H1 (cell line): ENCODE data around the gene RNU7-1.

Source experiments
- POLR2AphosphoS5 ChIP-seq: IDR thresholded peaks from 2 replicates; pipeline ENCODE4 v1.6.1; 2011; ENCODE audit warnings: low read depth, low read length
- RXRA ChIP-seq: IDR thresholded peaks from 2 replicates; pipeline ENCODE4 v1.6.1; 2011; ENCODE audit warnings: low read depth, mild to moderate bottlenecking, low read length, moderate library complexity; ENCODE audit not compliant: insufficient read depth
- SP2 ChIP-seq: IDR thresholded peaks from 2 replicates; pipeline ENCODE4 v1.6.1; 2012; ENCODE audit warnings: mild to moderate bottlenecking, low read length, inconsistent platforms
- TF ChIP-seq, protein P1 (sequence below), 3 experiments: IDR thresholded peaks; 1 replicate in 2 of 3; 2 replicates in 1 of 3; pipeline versions ENCODE4 v1.5.1 to v1.6.1; 2011; ENCODE audit warnings: low read length in 3 of 3, mild to moderate bottlenecking in 3 of 3, inconsistent platforms in 2 of 3, low read depth in 1 of 3, moderate library complexity in 1 of 3; ENCODE audit not compliant: insufficient read depth in 1 of 3; ENCODE audit errors: control extremely low read depth in 1 of 3

DNA sequence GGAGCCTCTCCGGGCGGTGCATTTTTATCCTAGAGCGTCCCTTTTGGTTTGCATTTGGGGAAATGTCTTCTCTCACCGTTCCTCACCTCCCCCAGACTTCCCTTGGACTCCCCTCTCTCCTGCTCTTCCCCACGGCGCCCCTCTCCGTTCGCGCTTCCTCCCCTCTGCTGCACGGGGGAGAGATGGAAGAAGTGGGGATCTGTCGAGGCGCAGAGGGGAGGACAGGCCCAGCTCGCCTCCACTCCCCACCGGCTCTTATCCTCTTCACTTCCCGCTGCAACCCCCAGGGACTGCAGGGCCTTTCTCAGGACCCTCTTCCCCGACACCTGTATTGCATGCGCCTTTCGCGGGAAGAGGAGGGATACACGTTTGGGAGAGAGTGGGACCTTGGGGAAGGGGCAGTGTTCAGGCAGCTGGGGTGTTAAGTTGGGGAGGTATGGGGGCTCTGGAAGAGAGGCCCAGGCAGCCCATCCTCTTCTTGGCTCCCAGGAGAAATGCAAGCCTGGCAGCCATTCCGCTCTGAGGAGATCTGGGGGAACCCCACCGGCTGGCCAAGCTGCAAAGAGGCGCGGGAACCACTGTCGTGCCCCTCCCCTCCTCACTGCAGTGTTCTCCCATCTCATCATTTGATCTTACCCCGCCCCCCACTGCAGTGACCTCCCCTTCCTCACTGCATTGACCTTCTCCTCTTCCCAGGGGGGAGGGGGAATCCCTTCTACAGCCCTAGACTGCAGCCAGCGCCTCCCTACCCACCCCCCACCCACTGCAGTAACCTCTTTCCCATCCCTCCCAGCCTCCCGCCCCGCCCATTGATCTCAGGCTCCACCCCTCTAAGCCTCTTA, 28.4 kb upstream of the RNU7-1 start:
- TF ChIP-seq SP2 (no peak), POLR2AphosphoS5 (no peak), RXRA (no peak)
- TF ChIP-seq, protein P1, sequence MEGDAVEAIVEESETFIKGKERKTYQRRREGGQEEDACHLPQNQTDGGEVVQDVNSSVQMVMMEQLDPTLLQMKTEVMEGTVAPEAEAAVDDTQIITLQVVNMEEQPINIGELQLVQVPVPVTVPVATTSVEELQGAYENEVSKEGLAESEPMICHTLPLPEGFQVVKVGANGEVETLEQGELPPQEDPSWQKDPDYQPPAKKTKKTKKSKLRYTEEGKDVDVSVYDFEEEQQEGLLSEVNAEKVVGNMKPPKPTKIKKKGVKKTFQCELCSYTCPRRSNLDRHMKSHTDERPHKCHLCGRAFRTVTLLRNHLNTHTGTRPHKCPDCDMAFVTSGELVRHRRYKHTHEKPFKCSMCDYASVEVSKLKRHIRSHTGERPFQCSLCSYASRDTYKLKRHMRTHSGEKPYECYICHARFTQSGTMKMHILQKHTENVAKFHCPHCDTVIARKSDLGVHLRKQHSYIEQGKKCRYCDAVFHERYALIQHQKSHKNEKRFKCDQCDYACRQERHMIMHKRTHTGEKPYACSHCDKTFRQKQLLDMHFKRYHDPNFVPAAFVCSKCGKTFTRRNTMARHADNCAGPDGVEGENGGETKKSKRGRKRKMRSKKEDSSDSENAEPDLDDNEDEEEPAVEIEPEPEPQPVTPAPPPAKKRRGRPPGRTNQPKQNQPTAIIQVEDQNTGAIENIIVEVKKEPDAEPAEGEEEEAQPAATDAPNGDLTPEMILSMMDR (IDR thresholded peaks at IDR 0.05; ENCODE audit: control extremely low read depth in 1 of 3, insufficient read depth in 1 of 3, low read depth in 1 of 3, low read length in 3 of 3), result no peak
